Transverse colon (tissue), 4 donors: Measurements from ENCODE around the gene AGXT. TPM values are rescaled to one million over a fixed set of nuclear protein-coding genes. Genes with fewer than 3 reads are reported as not detected.

Experiments used
- DNase-seq: peaks from one replicate; pipeline ENCODE4 v3.0.0-alpha.2; 2019
- H3K27ac ChIP-seq, 4 donors: fragments of 200-600 bp; sonication (generic); 2 replicates each; pipeline ENCODE4 v1.5.1; 2016 to 2018; ENCODE audit warnings: inconsistent platforms in 4 of 4
- H3K27me3 ChIP-seq: fragments of 200-600 bp; sonication (generic); 2 replicates; pipeline ENCODE4 v1.5.1; 2017; ENCODE audit warnings: inconsistent platforms
- H3K36me3 ChIP-seq, 4 donors: fragments of 200-600 bp; sonication (generic); 2 replicates each; pipeline ENCODE4 v1.5.1; 2017 to 2019; ENCODE audit warnings: inconsistent platforms in 4 of 4
- H3K4me1 ChIP-seq, 4 donors: fragments of 200-600 bp; sonication (generic); 2 replicates each; pipeline ENCODE4 v1.5.1; 2017 to 2020; ENCODE audit warnings: inconsistent platforms in 4 of 4
- H3K4me3 ChIP-seq, 4 donors: fragments of 200-600 bp; sonication (generic); 1 replicate in 1 of 4; 2 replicates in 3 of 4; pipeline versions ENCODE4 v1.5.1 to v1.6.1; 2017 to 2019; ENCODE audit warnings: inconsistent platforms in 4 of 4
- H3K9me3 ChIP-seq, 2 donors: fragments of 200-600 bp; sonication (generic); 2 replicates each; pipeline ENCODE4 v1.5.1; 2017 to 2019; ENCODE audit warnings: inconsistent platforms in 2 of 2
- EP300 ChIP-seq: sonication (generic); formaldehyde crosslinking; IDR thresholded peaks from one replicate; pipeline ENCODE4 v1.6.1; 2017; ENCODE audit warnings: antibody characterized with exemption, low read depth
- POLR2A ChIP-seq: fragments of 450-650 bp; IDR thresholded peaks from one replicate; pipeline ENCODE4 v1.6.1; 2016; ENCODE audit warnings: antibody characterized with exemption, mild to moderate bottlenecking, moderate library complexity
- POLR2AphosphoS5 ChIP-seq, 3 donors: sonication (generic); formaldehyde crosslinking; IDR thresholded peaks; one replicate each; pipeline ENCODE4 v1.6.1; 2016; ENCODE audit warnings: antibody characterized with exemption in 3 of 3
- WGBS, 2 donors: methylation state at CpG; one replicate each; pipeline ENCODE4 v1.1.5; 2018; ENCODE audit warnings: low coverage in 1 of 2; 5-methylcytosine and 5-hydroxymethylcytosine counted together
- in situ Hi-C, 4 donors: fragments of 200-750 bp; cut with MboI; loops; one replicate each; pipeline versions ENCODE4 v1.15.0 to v1.15.1; 2017; ENCODE audit warnings: low sequenced_read_pairs in 3 of 4, low pct_ligation_motif_present in 1 of 4, low pct_unique_long_range_greater_than_20kb in 1 of 4
- intact Hi-C: fragments of 100-400 bp; cut with DNase I; formaldehyde crosslinking; loops from one replicate; pipeline ENCODE4 v1.15.1; 2023; ENCODE audit warnings: low total_unique reads
- total RNA-seq, 4 donors: library from RNA; depleted of rRNA; stranded (reverse); fragments of >200 nt; gene quantifications; one replicate each; pipeline ENCODE4 v1.1.0, GENCODE V29; 2016
- TF ChIP-seq, protein P1 (sequence below), 5 experiments: fragments of 200-600 bp in 3 of 5; fragments of 450-650 bp in 2 of 5; sonication (generic) in 3 of 5; IDR thresholded peaks; 1 replicate in 2 of 5; 2 replicates in 3 of 5; pipeline ENCODE4 v1.5.1; 2016 to 2017; ENCODE audit warnings: antibody characterized with exemption in 5 of 5, inconsistent platforms in 3 of 5, mild to moderate bottlenecking in 2 of 5, moderate library complexity in 1 of 5

AGXT gene
- total RNA-seq, 4 donors from 2014 or later = 0.32 to 2.2 (median 0.82) TPM; not detected in 1

DNA sequence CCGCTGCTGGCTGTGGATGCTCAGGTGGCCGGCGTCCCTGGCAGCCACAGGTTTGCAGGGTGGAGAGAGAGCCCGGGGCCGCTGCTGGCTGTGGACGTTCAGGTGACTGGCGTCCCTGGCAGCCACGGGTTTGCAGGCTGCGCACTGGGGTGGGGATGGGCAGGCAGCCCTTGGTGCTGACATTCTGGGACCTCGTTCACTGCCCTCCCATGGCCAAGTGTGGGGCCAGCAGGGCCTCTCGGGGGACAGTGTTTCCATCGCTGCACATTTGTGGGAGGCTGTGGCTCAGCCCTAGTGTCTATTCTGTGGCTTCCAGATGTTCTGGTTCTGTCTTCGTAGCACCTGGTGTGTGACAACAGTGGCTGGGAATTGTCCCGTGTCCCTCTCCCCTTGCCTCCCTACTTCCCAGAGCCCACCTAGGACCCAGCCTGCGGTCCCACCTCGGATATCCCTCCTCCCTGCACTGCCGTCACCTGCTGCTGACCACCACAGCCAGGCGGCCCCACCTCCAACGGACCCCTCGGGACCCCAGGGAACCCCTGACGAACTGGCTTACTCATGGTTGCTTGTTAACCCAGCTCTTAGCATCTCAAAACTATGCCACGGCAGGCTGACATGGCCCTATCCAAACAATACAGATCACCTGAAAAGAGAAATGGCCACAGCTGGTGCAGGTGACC, 38.4 kb downstream of the AGXT start:
- no peaks in the 10 kb centered on the region for H3K4me1 ChIP-seq
- no peaks in the 10 kb centered on the region for H3K9me3 ChIP-seq
- H3K27ac ChIP-seq = no peak overlapping the region
- no peaks in the 10 kb centered on the region for H3K36me3 ChIP-seq
- no peak overlapping the region for H3K4me3 ChIP-seq
- 57% methylated on average over 21 of the region's 22 CpGs; no CpG with 5 or more reads in 1 of the 2 donors for WGBS, 2 donors
- intact Hi-C loops = no loop called here
- in situ Hi-C loops = no loop called here
- DNase-seq = no peak
- peaks cover 57% of the 10 kb centered on the region for H3K27me3 ChIP-seq
- TF ChIP-seq, protein P1, sequence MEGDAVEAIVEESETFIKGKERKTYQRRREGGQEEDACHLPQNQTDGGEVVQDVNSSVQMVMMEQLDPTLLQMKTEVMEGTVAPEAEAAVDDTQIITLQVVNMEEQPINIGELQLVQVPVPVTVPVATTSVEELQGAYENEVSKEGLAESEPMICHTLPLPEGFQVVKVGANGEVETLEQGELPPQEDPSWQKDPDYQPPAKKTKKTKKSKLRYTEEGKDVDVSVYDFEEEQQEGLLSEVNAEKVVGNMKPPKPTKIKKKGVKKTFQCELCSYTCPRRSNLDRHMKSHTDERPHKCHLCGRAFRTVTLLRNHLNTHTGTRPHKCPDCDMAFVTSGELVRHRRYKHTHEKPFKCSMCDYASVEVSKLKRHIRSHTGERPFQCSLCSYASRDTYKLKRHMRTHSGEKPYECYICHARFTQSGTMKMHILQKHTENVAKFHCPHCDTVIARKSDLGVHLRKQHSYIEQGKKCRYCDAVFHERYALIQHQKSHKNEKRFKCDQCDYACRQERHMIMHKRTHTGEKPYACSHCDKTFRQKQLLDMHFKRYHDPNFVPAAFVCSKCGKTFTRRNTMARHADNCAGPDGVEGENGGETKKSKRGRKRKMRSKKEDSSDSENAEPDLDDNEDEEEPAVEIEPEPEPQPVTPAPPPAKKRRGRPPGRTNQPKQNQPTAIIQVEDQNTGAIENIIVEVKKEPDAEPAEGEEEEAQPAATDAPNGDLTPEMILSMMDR (IDR thresholded peaks at IDR 0.05) = no peak
- TF ChIP-seq POLR2A (no peak), POLR2AphosphoS5 (IDR thresholded peaks at IDR 0.05) (no peak), EP300 (no peak)

DNA sequence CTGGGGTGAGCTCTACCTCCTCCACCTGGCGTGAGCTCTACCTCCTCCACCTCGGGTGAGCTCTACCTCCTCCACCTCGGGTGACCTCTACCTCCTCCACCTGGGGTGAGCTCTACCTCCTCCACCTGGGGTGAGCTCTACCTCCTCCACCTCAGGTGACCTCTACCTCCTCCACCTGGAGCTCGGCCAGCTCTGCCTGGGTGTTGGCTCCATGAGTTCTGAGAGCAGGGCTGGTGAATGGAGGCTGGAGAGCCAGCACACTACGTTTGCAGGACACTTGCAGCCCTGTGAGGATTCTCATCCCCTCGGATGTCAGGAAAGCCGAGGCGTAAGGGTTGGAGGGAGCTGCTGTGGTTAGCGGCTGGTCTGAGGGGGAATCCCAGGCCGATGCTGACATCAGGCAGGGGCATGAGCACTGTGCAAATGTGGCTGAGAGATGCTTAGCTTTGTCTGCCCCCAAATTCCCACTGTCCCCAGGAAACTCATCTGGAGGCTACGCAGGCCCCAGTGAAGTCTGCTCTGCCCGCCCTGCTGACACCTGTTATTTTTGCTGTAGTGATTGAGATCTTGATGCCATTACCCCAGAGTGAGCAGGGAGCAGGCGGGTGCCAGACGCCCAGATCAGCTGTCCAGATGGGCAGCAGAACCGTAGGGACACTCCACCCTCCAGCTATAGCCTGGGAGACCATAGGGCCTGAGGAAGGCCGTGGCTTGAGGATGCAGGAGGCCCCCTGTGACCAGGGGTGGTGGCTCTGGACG, 40.8 kb downstream of the AGXT start:
- Histone ChIP-seq H3K36me3 (no peaks in the 10 kb centered on the region), H3K27me3 (peaks cover 46% of the 10 kb centered on the region), H3K4me3 (no peak overlapping the region), H3K27ac (no peak overlapping the region), H3K9me3 (no peaks in the 10 kb centered on the region), H3K4me1 (peaks cover 0 to 6% (median 0%) of the 10 kb centered on the region in 4 donors)
- WGBS, 2 donors = 62% methylated on average over 17 of the region's 17 CpGs; no CpG with 5 or more reads in 1 of the 2 donors
- DNase-seq = no peak
- TF ChIP-seq POLR2A = no peak
- TF ChIP-seq POLR2AphosphoS5 (IDR thresholded peaks at IDR 0.05) = no peak
- TF ChIP-seq, protein P1 (IDR thresholded peaks at IDR 0.05) = no peak
- no peak for TF ChIP-seq EP300
- intact Hi-C loops (no loop called here), in situ Hi-C loops (no loop called here)

DNA sequence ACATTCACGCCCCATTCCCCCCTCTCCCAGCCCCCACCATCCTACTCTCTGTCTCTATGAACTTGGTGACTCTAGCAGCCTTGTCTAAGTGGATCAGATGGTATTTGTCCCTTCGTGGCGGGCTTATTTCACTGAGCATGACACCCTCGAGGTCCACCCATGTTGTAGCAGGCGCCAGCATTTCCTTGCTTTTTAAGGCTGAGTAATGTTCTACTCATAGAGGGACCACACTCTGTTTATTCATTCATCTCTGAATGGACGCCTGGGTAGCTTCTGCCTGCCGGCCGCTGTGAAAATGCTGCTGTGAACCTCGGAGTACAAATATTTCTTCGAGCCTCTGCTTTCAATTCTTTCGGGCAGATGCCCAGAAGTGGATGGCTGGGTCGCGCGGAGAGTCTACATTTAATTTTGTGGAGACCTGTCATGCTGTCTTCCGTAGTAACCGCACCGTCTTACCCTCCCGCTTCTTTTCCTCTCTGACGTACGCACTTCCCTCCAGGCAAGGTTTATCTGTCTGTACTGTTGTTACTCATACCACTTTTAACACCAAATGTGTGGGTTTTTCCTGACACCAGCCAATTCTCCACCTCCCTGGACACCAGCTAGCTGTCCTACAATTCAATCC, 43.1 kb downstream of the AGXT start:
- peaks cover 44% of the 10 kb centered on the region for H3K27me3 ChIP-seq
- DNase-seq = no peak
- 69 to 73% methylated on average over 6 to 19 of the region's 20 CpGs for WGBS, 2 donors
- H3K36me3 ChIP-seq = no peaks in the 10 kb centered on the region
- no peaks in the 10 kb centered on the region for H3K9me3 ChIP-seq
- no peak for TF ChIP-seq EP300
- TF ChIP-seq, protein P1 (IDR thresholded peaks at IDR 0.05) = no peak
- TF ChIP-seq POLR2A = no peak
- no peak for TF ChIP-seq POLR2AphosphoS5 (IDR thresholded peaks at IDR 0.05)
- no peak overlapping the region for H3K4me3 ChIP-seq
- H3K27ac ChIP-seq = no peak overlapping the region
- intact Hi-C loops = no loop called here
- in situ Hi-C loops = no loop called here
- peaks cover 0 to 13% (median 5%) of the 10 kb centered on the region in 4 donors for H3K4me1 ChIP-seq
